ENCODE measurements around the gene LBR. TPM values are rescaled to one million over a fixed set of nuclear protein-coding genes. Genes with fewer than 3 reads are reported as not detected.

The LBR gene
- total RNA-seq, 1 experiment from 2014 or later: 86.0 TPM

GRCh38 chr1:225474986-225475820 is 47.4 kb upstream of the LBR start:
- no peak overlapping the region for H3K4me3 Mint-ChIP-seq
- no peak overlapping the region for H3K27ac Mint-ChIP-seq
- H3K27me3 Mint-ChIP-seq (ENCODE audit: low read depth): peaks cover 6% of the 10 kb centered on the region
- ATAC-seq (peak; percentile 89), DNase-seq (ENCODE audit: low spot score) (peak; percentile 71)
- POLR2A ChIA-PET: interaction anchor here (0.6 to 1.6 kb wide), 2 partner anchors 185 to 302 kb away, joined by 4 to 8 read pairs; partner anchors contain the start of gene SRP9
- no peaks in the 10 kb centered on the region for H3K36me3 Mint-ChIP-seq
- no peaks in the 10 kb centered on the region for H3K9me3 Mint-ChIP-seq
- peaks cover 14% of the 10 kb centered on the region; the same call in 1 of the 2 replicates for H3K4me1 Mint-ChIP-seq
- CTCF ChIA-PET: interaction anchor here (0.5 to 2.3 kb wide), 99 partner anchors 10 to 674 kb away, joined by 3 to 99 read pairs (median 5); partner anchors contain the start of genes ENAH, EPHX1, H3-3A and LBR
- TF ChIP-seq FOXP1 (CRISPR knock-in tag; IDR thresholded peaks at IDR 0.05; ENCODE audit: borderline replicate concordance) (no peak; the same call in 1 of the 2 replicates), ZNF671 (CRISPR knock-in tag; IDR thresholded peaks at IDR 0.05) (no peak), TP53 (CRISPR knock-in tag; IDR thresholded peaks at IDR 0.05) (no peak), EMX1 (CRISPR knock-in tag; IDR thresholded peaks at IDR 0.05) (no peak), FOXP4 (CRISPR knock-in tag; IDR thresholded peaks at IDR 0.05) (0 out of 2 replicates have a peak, but pooled peaks have one; percentile 17), ZNF138 (CRISPR knock-in tag; conservative IDR thresholded peaks at IDR 0.05) (0 out of 2 replicates have a peak, but pooled peaks have one; percentile 84), CBFB (CRISPR knock-in tag; IDR thresholded peaks at IDR 0.05; ENCODE audit: low read depth) (peak; percentile 84; the same call in 1 of the 2 replicates), ZNF219 (CRISPR knock-in tag; IDR thresholded peaks at IDR 0.05; ENCODE audit: borderline replicate concordance) (no peak), TCF7 (CRISPR knock-in tag; IDR thresholded peaks at IDR 0.05; ENCODE audit: low read depth) (no peak), ERG (CRISPR knock-in tag; IDR thresholded peaks at IDR 0.05) (no peak), ZMAT4 (CRISPR knock-in tag; IDR thresholded peaks at IDR 0.05) (no peak), ETV6 (CRISPR knock-in tag; IDR thresholded peaks at IDR 0.05) (peak; percentile 60; the same call in 1 of the 2 replicates), NFYB (CRISPR knock-in tag; conservative IDR thresholded peaks at IDR 0.05; ENCODE audit: low read depth) (no peak), ZNF121 (CRISPR knock-in tag; IDR thresholded peaks at IDR 0.05) (no peak)
- TF ChIP-seq, protein P1, sequence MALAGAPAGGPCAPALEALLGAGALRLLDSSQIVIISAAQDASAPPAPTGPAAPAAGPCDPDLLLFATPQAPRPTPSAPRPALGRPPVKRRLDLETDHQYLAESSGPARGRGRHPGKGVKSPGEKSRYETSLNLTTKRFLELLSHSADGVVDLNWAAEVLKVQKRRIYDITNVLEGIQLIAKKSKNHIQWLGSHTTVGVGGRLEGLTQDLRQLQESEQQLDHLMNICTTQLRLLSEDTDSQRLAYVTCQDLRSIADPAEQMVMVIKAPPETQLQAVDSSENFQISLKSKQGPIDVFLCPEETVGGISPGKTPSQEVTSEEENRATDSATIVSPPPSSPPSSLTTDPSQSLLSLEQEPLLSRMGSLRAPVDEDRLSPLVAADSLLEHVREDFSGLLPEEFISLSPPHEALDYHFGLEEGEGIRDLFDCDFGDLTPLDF (CRISPR knock-in tag; IDR thresholded peaks at IDR 0.05): 0 out of 2 replicates have a peak, but pooled peaks have one; percentile 47
- TF ChIP-seq, protein P2, sequence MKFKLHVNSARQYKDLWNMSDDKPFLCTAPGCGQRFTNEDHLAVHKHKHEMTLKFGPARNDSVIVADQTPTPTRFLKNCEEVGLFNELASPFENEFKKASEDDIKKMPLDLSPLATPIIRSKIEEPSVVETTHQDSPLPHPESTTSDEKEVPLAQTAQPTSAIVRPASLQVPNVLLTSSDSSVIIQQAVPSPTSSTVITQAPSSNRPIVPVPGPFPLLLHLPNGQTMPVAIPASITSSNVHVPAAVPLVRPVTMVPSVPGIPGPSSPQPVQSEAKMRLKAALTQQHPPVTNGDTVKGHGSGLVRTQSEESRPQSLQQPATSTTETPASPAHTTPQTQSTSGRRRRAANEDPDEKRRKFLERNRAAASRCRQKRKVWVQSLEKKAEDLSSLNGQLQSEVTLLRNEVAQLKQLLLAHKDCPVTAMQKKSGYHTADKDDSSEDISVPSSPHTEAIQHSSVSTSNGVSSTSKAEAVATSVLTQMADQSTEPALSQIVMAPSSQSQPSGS (CRISPR knock-in tag; IDR thresholded peaks at IDR 0.05; ENCODE audit: borderline replicate concordance, low read depth): no peak
- TF ChIP-seq, protein P3, sequence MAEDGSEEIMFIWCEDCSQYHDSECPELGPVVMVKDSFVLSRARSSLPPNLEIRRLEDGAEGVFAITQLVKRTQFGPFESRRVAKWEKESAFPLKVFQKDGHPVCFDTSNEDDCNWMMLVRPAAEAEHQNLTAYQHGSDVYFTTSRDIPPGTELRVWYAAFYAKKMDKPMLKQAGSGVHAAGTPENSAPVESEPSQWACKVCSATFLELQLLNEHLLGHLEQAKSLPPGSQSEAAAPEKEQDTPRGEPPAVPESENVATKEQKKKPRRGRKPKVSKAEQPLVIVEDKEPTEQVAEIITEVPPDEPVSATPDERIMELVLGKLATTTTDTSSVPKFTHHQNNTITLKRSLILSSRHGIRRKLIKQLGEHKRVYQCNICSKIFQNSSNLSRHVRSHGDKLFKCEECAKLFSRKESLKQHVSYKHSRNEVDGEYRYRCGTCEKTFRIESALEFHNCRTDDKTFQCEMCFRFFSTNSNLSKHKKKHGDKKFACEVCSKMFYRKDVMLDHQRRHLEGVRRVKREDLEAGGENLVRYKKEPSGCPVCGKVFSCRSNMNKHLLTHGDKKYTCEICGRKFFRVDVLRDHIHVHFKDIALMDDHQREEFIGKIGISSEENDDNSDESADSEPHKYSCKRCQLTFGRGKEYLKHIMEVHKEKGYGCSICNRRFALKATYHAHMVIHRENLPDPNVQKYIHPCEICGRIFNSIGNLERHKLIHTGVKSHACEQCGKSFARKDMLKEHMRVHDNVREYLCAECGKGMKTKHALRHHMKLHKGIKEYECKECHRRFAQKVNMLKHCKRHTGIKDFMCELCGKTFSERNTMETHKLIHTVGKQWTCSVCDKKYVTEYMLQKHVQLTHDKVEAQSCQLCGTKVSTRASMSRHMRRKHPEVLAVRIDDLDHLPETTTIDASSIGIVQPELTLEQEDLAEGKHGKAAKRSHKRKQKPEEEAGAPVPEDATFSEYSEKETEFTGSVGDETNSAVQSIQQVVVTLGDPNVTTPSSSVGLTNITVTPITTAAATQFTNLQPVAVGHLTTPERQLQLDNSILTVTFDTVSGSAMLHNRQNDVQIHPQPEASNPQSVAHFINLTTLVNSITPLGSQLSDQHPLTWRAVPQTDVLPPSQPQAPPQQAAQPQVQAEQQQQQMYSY (CRISPR knock-in tag; IDR thresholded peaks at IDR 0.05): 0 out of 2 replicates have a peak, but pooled peaks have one; percentile 23
- TF ChIP-seq, protein P4, sequence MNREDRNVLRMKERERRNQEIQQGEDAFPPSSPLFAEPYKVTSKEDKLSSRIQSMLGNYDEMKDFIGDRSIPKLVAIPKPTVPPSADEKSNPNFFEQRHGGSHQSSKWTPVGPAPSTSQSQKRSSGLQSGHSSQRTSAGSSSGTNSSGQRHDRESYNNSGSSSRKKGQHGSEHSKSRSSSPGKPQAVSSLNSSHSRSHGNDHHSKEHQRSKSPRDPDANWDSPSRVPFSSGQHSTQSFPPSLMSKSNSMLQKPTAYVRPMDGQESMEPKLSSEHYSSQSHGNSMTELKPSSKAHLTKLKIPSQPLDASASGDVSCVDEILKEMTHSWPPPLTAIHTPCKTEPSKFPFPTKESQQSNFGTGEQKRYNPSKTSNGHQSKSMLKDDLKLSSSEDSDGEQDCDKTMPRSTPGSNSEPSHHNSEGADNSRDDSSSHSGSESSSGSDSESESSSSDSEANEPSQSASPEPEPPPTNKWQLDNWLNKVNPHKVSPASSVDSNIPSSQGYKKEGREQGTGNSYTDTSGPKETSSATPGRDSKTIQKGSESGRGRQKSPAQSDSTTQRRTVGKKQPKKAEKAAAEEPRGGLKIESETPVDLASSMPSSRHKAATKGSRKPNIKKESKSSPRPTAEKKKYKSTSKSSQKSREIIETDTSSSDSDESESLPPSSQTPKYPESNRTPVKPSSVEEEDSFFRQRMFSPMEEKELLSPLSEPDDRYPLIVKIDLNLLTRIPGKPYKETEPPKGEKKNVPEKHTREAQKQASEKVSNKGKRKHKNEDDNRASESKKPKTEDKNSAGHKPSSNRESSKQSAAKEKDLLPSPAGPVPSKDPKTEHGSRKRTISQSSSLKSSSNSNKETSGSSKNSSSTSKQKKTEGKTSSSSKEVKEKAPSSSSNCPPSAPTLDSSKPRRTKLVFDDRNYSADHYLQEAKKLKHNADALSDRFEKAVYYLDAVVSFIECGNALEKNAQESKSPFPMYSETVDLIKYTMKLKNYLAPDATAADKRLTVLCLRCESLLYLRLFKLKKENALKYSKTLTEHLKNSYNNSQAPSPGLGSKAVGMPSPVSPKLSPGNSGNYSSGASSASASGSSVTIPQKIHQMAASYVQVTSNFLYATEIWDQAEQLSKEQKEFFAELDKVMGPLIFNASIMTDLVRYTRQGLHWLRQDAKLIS (CRISPR knock-in tag; IDR thresholded peaks at IDR 0.05; ENCODE audit: borderline replicate concordance): peak; percentile 82; the same call in 1 of the 2 replicates
- TF ChIP-seq, protein P5, sequence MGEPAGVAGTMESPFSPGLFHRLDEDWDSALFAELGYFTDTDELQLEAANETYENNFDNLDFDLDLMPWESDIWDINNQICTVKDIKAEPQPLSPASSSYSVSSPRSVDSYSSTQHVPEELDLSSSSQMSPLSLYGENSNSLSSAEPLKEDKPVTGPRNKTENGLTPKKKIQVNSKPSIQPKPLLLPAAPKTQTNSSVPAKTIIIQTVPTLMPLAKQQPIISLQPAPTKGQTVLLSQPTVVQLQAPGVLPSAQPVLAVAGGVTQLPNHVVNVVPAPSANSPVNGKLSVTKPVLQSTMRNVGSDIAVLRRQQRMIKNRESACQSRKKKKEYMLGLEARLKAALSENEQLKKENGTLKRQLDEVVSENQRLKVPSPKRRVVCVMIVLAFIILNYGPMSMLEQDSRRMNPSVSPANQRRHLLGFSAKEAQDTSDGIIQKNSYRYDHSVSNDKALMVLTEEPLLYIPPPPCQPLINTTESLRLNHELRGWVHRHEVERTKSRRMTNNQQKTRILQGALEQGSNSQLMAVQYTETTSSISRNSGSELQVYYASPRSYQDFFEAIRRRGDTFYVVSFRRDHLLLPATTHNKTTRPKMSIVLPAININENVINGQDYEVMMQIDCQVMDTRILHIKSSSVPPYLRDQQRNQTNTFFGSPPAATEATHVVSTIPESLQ (CRISPR knock-in tag; IDR thresholded peaks at IDR 0.05): no peak

Data from WTC11 (cell line).